Hypothalamus (tissue), 51 donors: ENCODE results near the gene FKBP8.
"Not testable (repeated sequence)": the region's sequence is repeated elsewhere in the genome, so short reads cannot be mapped to it uniquely, and the experiment has no call there.

Experiments
- DNase-seq, 51 donors: peaks; one replicate each; lab custom pipeline; 2025; lab: John Stamatoyannopoulos, UW

The FKBP8 gene

GRCh38 chr19:18522862-18523440 is 20.4 kb downstream of the FKBP8 start:
- DNase-seq, result not testable (repeated sequence)

DNA sequence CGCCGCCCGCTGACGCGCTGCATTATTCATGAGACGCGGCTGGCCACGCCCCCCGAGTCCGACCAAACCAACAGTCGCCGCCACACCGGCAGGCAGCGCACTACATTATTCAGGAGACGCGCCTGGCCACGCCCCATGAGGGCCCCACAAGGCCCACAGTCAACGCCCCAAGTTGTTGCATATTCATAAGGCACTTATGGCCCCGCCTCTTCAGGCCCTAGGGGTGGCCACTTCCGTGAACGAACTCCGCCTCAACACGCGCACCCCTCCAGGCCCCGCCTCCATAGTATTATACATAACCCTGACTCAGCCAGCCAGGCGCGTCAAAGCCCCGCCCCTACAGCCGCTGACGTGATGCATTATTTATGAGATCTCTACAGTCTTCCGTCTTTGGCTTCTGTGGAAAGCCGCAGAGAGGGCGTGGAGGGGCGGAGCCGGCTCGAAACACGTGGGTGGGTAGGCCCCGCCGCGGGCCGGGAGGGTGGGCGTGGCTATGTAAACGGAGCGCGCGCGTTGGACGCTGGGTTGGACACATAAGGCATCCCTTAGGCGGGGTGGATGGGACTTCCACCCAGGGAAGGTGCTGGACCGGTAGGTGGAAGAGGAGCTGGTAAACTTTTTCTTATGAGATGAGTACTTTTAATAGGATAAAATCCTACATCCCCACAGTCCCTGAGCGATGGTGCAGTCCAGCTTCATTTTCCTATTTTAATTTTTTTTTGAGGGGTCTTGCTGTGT is 21.1 kb downstream of the FKBP8 start:
- DNase-seq, result peak; percentile 93 to 100 (median 100)

GRCh38 chr19:18521692-18522123 is 21.7 kb downstream of the FKBP8 start, which contains the start of gene ELL:
ELL (minus strand) TSS chr19:18522070; CDS start chr19:18522055, 15 bp downstream.
- DNase-seq, result peak in 2 of 51 donors; percentile 45

GRCh38 chr19:18520848-18521691 is 22.3 kb downstream of the FKBP8 start:
- DNase-seq, result peak in 8 of 51 donors; percentile 6 to 34 (median 27)

DNA sequence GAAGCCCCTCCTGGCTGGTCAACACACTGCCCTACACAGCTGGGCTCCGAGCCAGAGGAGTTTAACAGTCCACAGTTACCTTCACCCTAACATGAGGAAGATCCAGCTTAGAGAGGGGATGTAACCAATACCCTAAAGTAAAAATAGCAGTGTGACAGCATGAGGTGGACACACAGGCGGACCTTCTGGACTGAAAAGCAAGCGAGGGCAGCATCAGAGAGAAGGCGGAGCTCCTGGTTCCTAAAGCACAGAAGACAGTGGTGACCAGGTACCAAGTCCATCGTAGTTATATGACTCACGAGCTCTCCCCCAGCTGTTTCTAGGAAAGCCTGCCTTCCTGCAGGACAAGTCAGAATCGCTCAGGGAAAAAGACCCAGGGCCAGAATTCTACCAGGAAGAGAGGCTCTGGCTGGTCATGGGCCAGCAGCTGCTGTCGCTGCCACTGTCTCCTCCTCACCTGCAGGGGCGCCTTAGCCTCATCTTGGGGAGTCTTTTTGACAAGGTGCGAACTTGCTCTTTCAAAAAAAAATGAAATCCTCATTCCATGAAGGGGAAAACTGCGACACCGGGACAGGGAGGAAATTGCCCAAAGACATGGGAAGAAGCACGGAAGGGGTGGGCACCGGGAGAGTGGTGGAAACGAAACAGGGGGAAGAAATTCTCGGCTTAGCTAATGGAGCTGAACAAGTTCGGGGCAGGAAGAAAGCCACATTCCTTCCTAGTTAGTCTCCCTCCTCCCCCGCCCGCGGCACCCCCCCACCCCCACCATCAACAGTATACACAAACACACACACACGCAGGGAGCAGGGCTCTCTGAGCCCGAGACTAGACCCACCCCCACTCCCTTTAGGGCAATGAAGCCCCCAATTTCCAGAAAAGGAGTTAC is 23.2 kb downstream of the FKBP8 start:
- DNase-seq, result peak in 23 of 51 donors; percentile 6 to 44 (median 26)

DNA sequence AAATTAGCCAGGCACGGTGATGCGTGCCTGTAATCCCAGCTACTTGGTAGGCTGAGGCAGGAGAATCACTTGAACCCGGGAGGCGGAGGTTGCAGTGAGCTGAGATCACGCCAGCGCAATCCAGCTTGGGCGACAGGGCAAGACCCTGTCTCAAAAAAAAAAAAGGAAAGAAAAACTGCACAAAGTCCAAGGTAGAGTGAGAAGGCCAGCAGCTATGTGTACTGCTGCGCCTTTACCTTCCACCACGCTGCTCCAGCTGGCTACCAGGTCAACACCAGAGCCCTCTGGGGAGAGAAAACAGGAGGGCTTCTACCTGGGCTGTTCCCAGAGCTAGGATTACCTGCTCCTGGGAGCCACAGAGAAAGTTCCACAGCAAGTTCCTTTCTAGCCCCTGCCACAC is 24.7 kb downstream of the FKBP8 start:
- DNase-seq, result no peak

GRCh38 chr19:18517606-18518005 is 25.8 kb downstream of the FKBP8 start:
- no peak for DNase-seq

- no peak for DNase-seq
Measured at GRCh38 chr19:18515959-18516358, 27.4 kb downstream of the FKBP8 start.

DNA sequence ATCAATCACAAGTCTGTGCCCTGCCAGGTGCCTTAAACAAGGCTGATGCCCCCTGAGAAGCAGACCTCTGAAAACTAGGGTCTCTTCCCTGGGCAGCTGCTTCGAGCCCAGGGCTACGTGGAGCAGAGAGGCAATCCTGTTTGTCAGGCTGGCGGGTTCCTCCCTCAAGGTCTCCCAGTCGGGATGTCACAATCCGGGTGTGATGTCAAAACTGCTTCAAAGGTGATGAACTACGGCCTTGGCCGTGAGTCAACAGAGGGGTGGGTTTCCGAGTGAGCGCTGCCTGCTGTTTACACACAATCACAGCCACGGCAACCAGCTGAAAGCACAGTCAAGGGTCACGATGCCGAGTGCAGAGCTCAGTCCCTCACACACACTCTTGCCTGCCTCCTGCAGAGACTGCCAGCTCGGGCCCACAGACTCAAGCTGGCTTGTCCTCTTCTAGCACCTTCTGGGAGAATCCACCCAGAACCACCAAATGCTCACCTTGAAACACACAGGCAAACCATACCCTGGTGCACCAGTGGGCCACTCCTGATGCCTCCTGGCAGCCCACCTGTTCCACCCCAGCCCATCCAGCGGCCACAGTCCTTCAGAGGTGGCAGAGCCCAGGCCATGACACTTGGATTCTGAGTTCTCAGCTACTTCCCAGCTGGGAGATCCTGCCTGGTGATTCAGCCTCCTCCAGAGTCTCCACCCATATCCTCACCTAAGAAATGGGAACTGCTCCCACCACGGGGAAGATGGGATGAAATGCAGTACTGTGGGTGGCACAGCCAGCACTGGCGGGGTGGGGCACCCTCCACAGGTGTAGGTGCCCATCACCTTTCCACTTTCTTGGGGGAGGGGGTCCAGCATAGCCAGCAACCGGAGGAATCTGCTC is 28.3 kb downstream of the FKBP8 start:
- DNase-seq, result no peak

DNA sequence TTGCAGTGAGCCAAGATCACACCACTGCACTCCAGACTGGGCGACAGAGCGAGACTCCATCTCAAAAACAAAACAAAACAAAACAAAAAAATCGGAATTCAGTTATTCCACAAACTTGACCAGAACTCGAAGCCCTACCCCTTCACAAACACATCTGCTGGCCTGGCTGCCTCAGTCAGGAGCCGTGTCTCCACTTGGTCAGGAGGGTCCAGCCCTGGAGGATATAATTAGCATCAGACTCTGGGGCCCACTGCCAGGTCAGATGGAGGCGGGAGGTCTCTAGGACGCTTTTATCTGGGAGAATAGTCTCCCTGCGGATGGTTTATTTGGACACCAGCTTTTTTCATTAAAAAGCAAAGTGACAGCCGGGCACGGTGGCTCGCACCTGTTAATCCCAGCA is 29.5 kb downstream of the FKBP8 start:
- DNase-seq, result no peak

DNA sequence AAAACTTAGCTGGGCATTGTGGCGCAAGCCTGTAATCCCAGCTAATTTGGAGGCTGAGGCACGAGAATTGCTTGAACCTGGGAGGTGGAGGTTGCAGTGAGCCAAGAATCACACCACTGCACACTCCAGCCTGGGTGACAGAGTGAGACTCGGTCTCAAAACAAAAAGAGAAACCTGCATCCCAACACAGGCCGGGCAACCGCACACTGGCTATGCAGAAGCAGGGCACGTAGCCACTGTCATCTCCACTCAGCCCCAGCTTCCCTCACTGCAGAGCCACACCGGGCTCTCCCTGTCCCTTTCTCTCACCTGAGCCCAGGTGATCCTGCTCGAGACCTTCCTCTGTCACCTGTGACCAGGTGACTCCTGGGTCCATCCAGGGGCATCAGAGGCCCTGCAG is 33.2 kb downstream of the FKBP8 start:
- DNase-seq, result no peak

- no peak for DNase-seq
Measured at GRCh38 chr19:18508585-18508984, 34.8 kb downstream of the FKBP8 start.

- no peak for DNase-seq
Measured at GRCh38 chr19:18507727-18508440, 35.5 kb downstream of the FKBP8 start.

DNA sequence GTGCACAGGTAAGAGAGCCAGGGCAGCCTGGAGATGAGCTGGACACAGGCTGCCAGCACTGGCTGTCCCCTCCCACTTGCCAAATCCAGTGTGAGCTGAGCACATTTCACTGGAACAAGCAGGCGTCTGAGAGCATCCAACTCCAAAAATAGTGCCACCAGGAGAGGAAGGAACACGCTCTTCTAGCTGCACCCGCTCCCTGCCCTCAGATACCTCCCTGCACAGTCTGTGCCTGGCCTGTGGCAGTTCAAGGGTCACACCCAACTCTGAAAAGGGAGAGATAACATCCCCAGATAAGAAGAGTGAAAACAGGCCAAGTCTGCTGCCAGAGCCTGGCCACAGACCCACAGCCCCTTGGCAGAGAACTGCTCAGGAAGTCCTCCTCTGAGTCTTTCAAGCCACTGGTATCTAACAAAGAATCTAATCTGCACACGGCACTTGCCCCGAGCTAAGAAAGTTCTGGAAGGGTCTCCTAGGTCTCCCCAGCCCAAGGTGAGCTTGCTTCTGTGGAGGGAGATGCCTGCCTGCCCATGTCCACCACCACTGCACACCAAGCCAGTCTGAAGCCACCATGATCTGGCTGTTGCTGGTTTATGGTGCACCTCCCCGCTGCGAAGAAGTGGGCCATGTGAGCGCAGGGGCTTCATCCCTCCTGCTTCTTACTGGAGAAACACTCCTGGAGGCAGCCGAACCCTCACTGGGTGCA is 36.2 kb downstream of the FKBP8 start:
- DNase-seq, result peak in 4 of 51 donors; percentile 5 to 29 (median 22)

GRCh38 chr19:18506101-18506930 is 37.1 kb downstream of the FKBP8 start:
- no peak for DNase-seq

DNA sequence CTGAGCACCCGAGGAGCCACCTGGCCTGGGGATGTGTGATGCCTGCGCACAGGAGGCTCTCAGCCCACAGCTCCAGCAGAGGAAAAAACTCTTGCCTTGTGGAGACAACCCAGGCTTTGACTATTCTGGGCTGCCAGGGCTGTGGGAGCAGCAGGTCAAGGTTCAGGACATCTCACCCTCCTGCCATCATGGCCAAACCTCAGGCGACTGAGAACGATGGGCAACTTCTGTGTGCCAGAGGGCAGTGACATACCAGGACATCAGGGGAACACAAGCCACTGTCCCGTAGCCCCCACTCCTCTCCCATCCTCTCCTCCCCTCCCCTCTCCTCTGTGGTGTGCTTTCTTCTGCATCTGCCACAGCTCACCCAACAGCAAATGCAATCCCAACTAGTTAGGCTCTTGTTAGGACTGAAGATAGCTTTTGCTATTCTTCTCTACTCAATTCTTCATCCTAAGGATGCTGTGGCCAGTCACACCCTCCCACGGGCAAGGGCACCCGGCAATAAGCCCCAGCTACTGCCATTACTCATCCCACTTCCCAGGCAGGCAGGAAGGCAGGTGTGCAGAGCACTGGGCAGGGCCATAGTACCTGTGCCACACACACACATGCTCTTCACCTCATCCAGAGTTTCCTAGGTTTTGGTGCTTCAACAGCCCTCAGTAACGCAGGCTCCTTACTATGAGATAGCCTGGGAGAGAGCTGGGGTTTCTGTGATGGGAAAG is 38.3 kb downstream of the FKBP8 start:
- no peak for DNase-seq
